Naive thymus-derived CD4-positive, alpha-beta T cell (primary cell): Measurements from ENCODE around the gene CANT1. TPM values are rescaled to one million over a fixed set of nuclear protein-coding genes. Genes with fewer than 3 reads are reported as not detected.

Source experiments
- ATAC-seq: fragments of 150-1000 bp; cut with Tn5 transposase; 2 replicates; pipeline ENCODE4 v1.10.0; 2021; ENCODE audit warnings: mild to moderate bottlenecking, moderate library complexity
- CTCF ChIA-PET: fragments of 350-600 bp; sonication (Branson Sonifier 250); formaldehyde crosslinking; loops from one replicate; lab custom pipeline; 2021; ENCODE audit warnings: antibody characterized with exemption; lab: Charles Lee
- POLR2A ChIA-PET: fragments of 350-600 bp; sonication (Branson Sonifier 250); formaldehyde crosslinking; loops from one replicate; lab custom pipeline; 2021; ENCODE audit warnings: antibody characterized with exemption, inconsistent platforms; lab: Charles Lee
- DNase-seq, 9 donors: peaks; one replicate each; pipeline versions ENCODE4 v3.0.0 to v3.0.0-alpha.2; 2020 to 2022; ENCODE audit warnings: mixed read lengths in 1 of 9
- H3K27ac ChIP-seq: one replicate; pipeline ENCODE4 v1.7.0; 2013; ENCODE audit warnings: mild to moderate bottlenecking, low read depth, low read length, moderate library complexity
- H3K27me3 ChIP-seq, 2 donors: one replicate each; pipeline ENCODE4 v1.7.0; 2013; ENCODE audit warnings: low read length in 2 of 2, mild to moderate bottlenecking in 2 of 2, moderate library complexity in 2 of 2; ENCODE audit not compliant: control insufficient read depth in 2 of 2, insufficient read depth in 2 of 2
- H3K36me3 ChIP-seq, 3 experiments: 1 replicate in 2 of 3; 2 replicates in 1 of 3; pipeline ENCODE4 v1.7.0; 2013; ENCODE audit warnings: low read length in 3 of 3, mild to moderate bottlenecking in 3 of 3, moderate library complexity in 1 of 3; ENCODE audit not compliant: insufficient read depth in 3 of 3, control insufficient read depth in 2 of 3
- H3K4me1 ChIP-seq, 2 donors: one replicate each; pipeline ENCODE4 v1.7.0; 2013; ENCODE audit warnings: low read length in 2 of 2, mild to moderate bottlenecking in 2 of 2, moderate library complexity in 1 of 2; ENCODE audit not compliant: control insufficient read depth in 2 of 2, insufficient read depth in 2 of 2
- H3K4me3 ChIP-seq: 2 replicates; pipeline ENCODE4 v1.7.0; 2013; ENCODE audit warnings: mild to moderate bottlenecking, low read length
- H3K9me3 ChIP-seq, 3 experiments: 1 replicate in 2 of 3; 2 replicates in 1 of 3; pipeline ENCODE4 v1.7.0; 2013; ENCODE audit warnings: low read length in 3 of 3; ENCODE audit not compliant: control insufficient read depth in 2 of 3
- H3K27ac Mint-ChIP-seq, 9 donors: one replicate each; pipeline ENCODE4 v1.8.0; 2020 to 2022; ENCODE audit warnings: mixed read lengths in 9 of 9, mild to moderate bottlenecking in 8 of 9, moderate library complexity in 5 of 9, inconsistent platforms in 2 of 9
- H3K27me3 Mint-ChIP-seq, 5 donors: one replicate each; pipeline ENCODE4 v1.8.0; 2021 to 2022; ENCODE audit warnings: mixed read lengths in 5 of 5, mild to moderate bottlenecking in 1 of 5
- H3K36me3 Mint-ChIP-seq, 5 donors: one replicate each; pipeline ENCODE4 v1.8.0; 2020 to 2022; ENCODE audit warnings: mixed read lengths in 5 of 5, mild to moderate bottlenecking in 3 of 5, inconsistent platforms in 1 of 5
- H3K4me1 Mint-ChIP-seq, 7 donors: one replicate each; pipeline ENCODE4 v1.8.0; 2020 to 2022; ENCODE audit warnings: mixed read lengths in 7 of 7, mild to moderate bottlenecking in 3 of 7, inconsistent platforms in 1 of 7
- H3K4me3 Mint-ChIP-seq, 10 donors: one replicate each; pipeline ENCODE4 v1.8.0; 2020 to 2022; ENCODE audit warnings: mild to moderate bottlenecking in 10 of 10, mixed read lengths in 10 of 10, moderate library complexity in 6 of 10, inconsistent platforms in 2 of 10
- H3K9me3 Mint-ChIP-seq, 11 donors: one replicate each; pipeline ENCODE4 v1.8.0; 2020 to 2022; ENCODE audit warnings: mixed read lengths in 11 of 11, mild to moderate bottlenecking in 4 of 11, inconsistent platforms in 1 of 11, moderate library complexity in 1 of 11
- intact Hi-C, 2 donors: fragments of 100-400 bp; cut with micrococcal nuclease; formaldehyde crosslinking; loops; one replicate each; pipeline ENCODE4 v1.15.1; 2023
- polyA plus RNA-seq, 2 donors: library from polyadenylated mRNA; unstranded; fragments of 300-500 nt; fragmentation: Illumina TruSeq; gene quantifications; one replicate each; pipeline ENCODE4 v1.2.3, GENCODE V29; 2021
- total RNA-seq, 6 experiments: library from RNA in 5 of 6; stranded (reverse) in 5 of 6; gene quantifications; 1 replicate in 5 of 6; 2 replicates in 1 of 6; pipeline ENCODE4 v1.2.3 and lab custom pipeline; 2021 to 2026

CANT1 gene
- total and polyA plus RNA-seq, 7 experiments from 2014 or later: 11.2 to 82.2 (median 42.3) TPM

DNA sequence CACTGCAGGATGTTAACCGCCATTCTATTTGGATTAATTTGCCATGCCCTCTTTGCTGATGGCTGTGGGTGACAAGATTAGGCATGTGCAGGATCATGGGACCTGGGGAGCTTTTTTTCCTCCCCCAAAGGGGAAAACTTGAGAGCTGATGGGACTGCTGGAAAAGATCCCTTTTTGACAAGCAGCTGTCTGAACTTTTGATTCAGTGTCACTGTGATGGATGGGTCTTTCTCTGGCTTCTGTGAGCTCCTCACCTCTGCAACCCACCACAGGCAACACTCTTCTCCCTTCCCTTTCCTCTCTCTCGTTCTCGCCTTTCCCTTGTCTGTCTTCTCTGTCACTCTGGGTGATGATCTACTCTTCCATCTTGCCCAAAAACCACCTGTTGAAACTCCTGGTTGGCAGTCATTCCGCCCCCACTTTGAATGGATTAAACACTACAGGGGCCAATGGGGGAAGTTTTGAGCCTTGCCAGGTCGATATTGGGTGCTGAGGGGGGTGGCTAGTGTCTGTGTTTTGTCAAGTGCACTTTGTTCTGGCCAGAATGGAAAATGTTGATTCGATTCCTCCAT lies 3.1 kb upstream of the CANT1 start:
- ATAC-seq: no peak
- H3K36me3 ChIP-seq: no peaks in the 10 kb centered on the region
- intact Hi-C loops: no loop called here
- Mint-ChIP-seq H3K4me3 (peak overlapping the region in 3 of 10 donors; percentile 25 to 39 (median 29)), H3K4me1 (peaks cover 14 to 33% (median 27%) of the 10 kb centered on the region in 7 donors), H3K9me3 (peaks cover 0 to 14% (median 3%) of the 10 kb centered on the region in 11 donors), H3K36me3 (peaks cover 0 to 7% (median 4%) of the 10 kb centered on the region in 5 donors), H3K27ac (peak overlapping the region in 2 of 9 donors; percentile 12 to 23), H3K27me3 (peaks cover 0 to 29% (median 3%) of the 10 kb centered on the region in 5 donors)
- CTCF ChIA-PET: interaction anchor here (0.6 kb wide), 1 partner anchor 16 kb away, joined by 3 read pairs; no protein-coding TSS in a partner anchor
- POLR2A ChIA-PET: no interaction called here
- DNase-seq: no peak
- H3K9me3 ChIP-seq: no peaks in the 10 kb centered on the region
- H3K27me3 ChIP-seq: no peaks in the 10 kb centered on the region
- H3K4me3 ChIP-seq: no peak overlapping the region
- H3K4me1 ChIP-seq: peaks cover 14 to 20% of the 10 kb centered on the region in 2 donors
- no peak overlapping the region for H3K27ac ChIP-seq

- Mint-ChIP-seq H3K27ac (peak overlapping the region in 4 of 9 donors; percentile 90 to 99 (median 94)), H3K4me3 (peak overlapping the region in 5 of 10 donors; percentile 85 to 99 (median 93)), H3K27me3 (peaks cover 0 to 23% (median 3%) of the 10 kb centered on the region in 5 donors), H3K36me3 (peaks cover 0 to 9% (median 4%) of the 10 kb centered on the region in 5 donors), H3K4me1 (peaks cover 24 to 44% (median 38%) of the 10 kb centered on the region in 7 donors), H3K9me3 (peaks cover 0 to 14% (median 3%) of the 10 kb centered on the region in 11 donors)
- Histone ChIP-seq H3K27ac (no peak overlapping the region), H3K4me1 (peaks cover 17 to 28% of the 10 kb centered on the region in 2 donors), H3K27me3 (no peaks in the 10 kb centered on the region), H3K36me3 (no peaks in the 10 kb centered on the region), H3K9me3 (no peaks in the 10 kb centered on the region), H3K4me3 (no peak overlapping the region)
- intact Hi-C loops: no loop called here
- ChIA-PET POLR2A (no interaction called here), CTCF (no interaction called here)
- DNase-seq (no peak), ATAC-seq (no peak)
Measured at GRCh38 chr17:79011451-79012147, 2.0 kb upstream of the CANT1 start.

DNA sequence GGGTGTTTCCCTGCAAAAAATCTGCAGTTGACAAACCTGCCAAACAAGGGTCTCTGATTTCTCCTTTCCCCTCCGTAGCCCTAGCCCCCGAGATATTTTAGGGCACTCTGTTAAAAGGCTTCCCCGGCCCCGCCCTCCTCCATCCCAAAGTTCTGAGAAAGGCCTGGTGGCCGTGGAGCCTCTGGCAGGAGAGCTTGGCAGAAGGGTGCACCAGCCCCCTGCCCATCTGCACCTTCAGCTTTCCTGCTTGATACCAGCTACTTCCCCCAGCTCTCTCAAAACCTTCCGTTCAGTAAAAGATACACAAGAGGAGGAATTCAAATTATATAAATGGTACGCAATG lies 711 bp upstream of the CANT1 start:
- DNase-seq (no peak), ATAC-seq (no peak)
- Histone ChIP-seq H3K36me3 (no peaks in the 10 kb centered on the region), H3K27ac (peak overlapping the region; percentile 86), H3K4me1 (peaks cover 24 to 41% of the 10 kb centered on the region in 2 donors), H3K4me3 (peak overlapping the region; percentile 86), H3K27me3 (no peaks in the 10 kb centered on the region), H3K9me3 (no peaks in the 10 kb centered on the region)
- Mint-ChIP-seq H3K9me3 (peaks cover 0 to 9% (median 2%) of the 10 kb centered on the region in 11 donors), H3K4me1 (peaks cover 31 to 57% (median 51%) of the 10 kb centered on the region in 7 donors), H3K4me3 (peak overlapping the region; percentile 85 to 99 (median 91)), H3K27ac (peak overlapping the region; percentile 90 to 99 (median 95)), H3K27me3 (peaks cover 0 to 21% (median 3%) of the 10 kb centered on the region in 5 donors), H3K36me3 (peaks cover 0 to 9% (median 4%) of the 10 kb centered on the region in 5 donors)
- ChIA-PET CTCF (no interaction called here), POLR2A (interaction anchor here (1.0 kb wide), 2 partner anchors 8 to 24 kb away, joined by 3 read pairs; no protein-coding TSS in a partner anchor)
- intact Hi-C loops: no loop called here

- peak overlapping the region; percentile 85 to 99 (median 92) for H3K4me3 Mint-ChIP-seq
- ATAC-seq (no peak), DNase-seq (no peak)
- intact Hi-C loops: loop anchor here in 1 of 2 donors (1.0 kb wide), 2 partner anchors 65 to 168 kb away; partner anchors contain the start of gene ENGASE
- Histone ChIP-seq H3K27me3 (no peaks in the 10 kb centered on the region), H3K4me1 (peaks cover 26 to 45% of the 10 kb centered on the region in 2 donors), H3K36me3 (no peaks in the 10 kb centered on the region), H3K9me3 (no peaks in the 10 kb centered on the region), H3K27ac (peak overlapping the region; percentile 86), H3K4me3 (peak overlapping the region; percentile 86)
- POLR2A ChIA-PET: interaction anchor here (0.6 to 1.0 kb wide), 3 partner anchors 10 to 1428 kb away, joined by 3 read pairs; no protein-coding TSS in a partner anchor
- CTCF ChIA-PET: no interaction called here
- H3K27ac Mint-ChIP-seq: peak overlapping the region; percentile 90 to 99 (median 96)
- H3K9me3 Mint-ChIP-seq: peaks cover 0 to 4% (median 0%) of the 10 kb centered on the region in 11 donors
- peaks cover 0 to 7% (median 0%) of the 10 kb centered on the region in 5 donors for H3K36me3 Mint-ChIP-seq
- H3K27me3 Mint-ChIP-seq: peaks cover 0 to 15% (median 0%) of the 10 kb centered on the region in 5 donors
- H3K4me1 Mint-ChIP-seq: peaks cover 31 to 59% (median 53%) of the 10 kb centered on the region in 7 donors
Measured at GRCh38 chr17:79008666-79009387, 737 bp downstream of the CANT1 start.

GRCh38 chr17:79007504-79008381 lies 1.8 kb downstream of the CANT1 start:
- Mint-ChIP-seq H3K27ac (peak overlapping the region; percentile 32 to 99 (median 91)), H3K27me3 (peaks cover 0 to 7% (median 0%) of the 10 kb centered on the region in 5 donors), H3K4me3 (peak overlapping the region; percentile 85 to 99 (median 92)), H3K36me3 (peaks cover 0 to 7% (median 0%) of the 10 kb centered on the region in 5 donors), H3K9me3 (peaks cover 0 to 4% (median 0%) of the 10 kb centered on the region in 11 donors), H3K4me1 (peaks cover 31 to 62% (median 58%) of the 10 kb centered on the region in 7 donors)
- no peaks in the 10 kb centered on the region for H3K27me3 ChIP-seq
- peaks cover 26 to 45% of the 10 kb centered on the region in 2 donors for H3K4me1 ChIP-seq
- ChIA-PET CTCF (interaction anchor here (0.5 kb wide), 1 partner anchor 33 kb away, joined by 3 read pairs; no protein-coding TSS in a partner anchor), POLR2A (interaction anchor here (0.6 kb wide), 2 partner anchors 1426 to 1810 kb away, joined by 3 to 4 read pairs; no protein-coding TSS in a partner anchor)
- ATAC-seq (no peak), DNase-seq (no peak)
- H3K27ac ChIP-seq: peak overlapping the region; percentile 86
- peaks cover 0 to 9% (median 0%) of the 10 kb centered on the region in 3 experiments for H3K36me3 ChIP-seq
- no peak overlapping the region for H3K4me3 ChIP-seq
- H3K9me3 ChIP-seq: no peaks in the 10 kb centered on the region
- intact Hi-C loops: no loop called here
